NAMALWA (cell line): ENCODE measurements around the gene NYAP2.

Source experiments
- DNase-seq: peaks from one replicate; pipeline ENCODE4 v3.0.0-alpha.2; 2015; ENCODE audit warnings: low spot score

Gene NYAP2

GRCh38 chr2:225630824-225631533, 231.5 kb downstream of the NYAP2 start:
- no peak for DNase-seq

GRCh38 chr2:225632351-225632750, 232.8 kb downstream of the NYAP2 start:
- no peak for DNase-seq

GRCh38 chr2:225636558-225636957, 237.0 kb downstream of the NYAP2 start:
- no peak for DNase-seq

- no peak for DNase-seq
Observed at GRCh38 chr2:225637259-225637658, 237.7 kb downstream of the NYAP2 start.

- no peak for DNase-seq
Observed at GRCh38 chr2:225640550-225640949, 241.0 kb downstream of the NYAP2 start.

- no peak for DNase-seq
Observed at GRCh38 chr2:225649274-225649673, 249.8 kb downstream of the NYAP2 start.

GRCh38 chr2:225650041-225650440, 250.5 kb downstream of the NYAP2 start:
- DNase-seq: no peak

GRCh38 chr2:225660262-225661131, 261.0 kb downstream of the NYAP2 start:
- DNase-seq: peak; percentile 79

- no peak for DNase-seq
Observed at GRCh38 chr2:225662101-225662500, 262.6 kb downstream of the NYAP2 start.

GRCh38 chr2:225667445-225667844, 267.9 kb downstream of the NYAP2 start:
- no peak for DNase-seq

GRCh38 chr2:225668606-225669266, 269.2 kb downstream of the NYAP2 start:
- DNase-seq: peak; percentile 76

- peak; percentile 8 for DNase-seq
Observed at GRCh38 chr2:225670111-225670974, 270.8 kb downstream of the NYAP2 start.

- no peak for DNase-seq
Observed at GRCh38 chr2:225678792-225679191, 279.3 kb downstream of the NYAP2 start.

GRCh38 chr2:225683258-225683657, 283.7 kb downstream of the NYAP2 start:
- no peak for DNase-seq

GRCh38 chr2:225690153-225690552, 290.6 kb downstream of the NYAP2 start:
- DNase-seq: no peak

GRCh38 chr2:225691711-225692110, 292.2 kb downstream of the NYAP2 start:
- DNase-seq: no peak

- DNase-seq: no peak
Observed at GRCh38 chr2:225693259-225693658, 293.7 kb downstream of the NYAP2 start.

- DNase-seq: no peak
Observed at GRCh38 chr2:225694664-225695063, 295.2 kb downstream of the NYAP2 start.

GRCh38 chr2:225697936-225698335, 298.4 kb downstream of the NYAP2 start:
- no peak for DNase-seq
